Measurements from ENCODE around the gene CSF3R. TPM values are rescaled to one million over a fixed set of nuclear protein-coding genes. Genes with fewer than 3 reads are reported as not detected.

The CSF3R gene
- polyA plus RNA-seq, 1 of the 3 experiments (the other 2 are of a cell fraction) = not detected

GRCh38 chr1:36446271-36446670, 36.4 kb downstream of the CSF3R start:
- Histone ChIP-seq H3K36me3 (replicated peaks in 1 of 2; ENCODE audit: control insufficient read depth in 1 of 2, insufficient read depth in 2 of 2, low read length in 1 of 2) (peaks cover 0 to 4% of the 10 kb centered on the region in 2 experiments), H4K20me1 (ENCODE audit: insufficient read depth) (no peaks in the 10 kb centered on the region), H3K9me2 (no peaks in the 10 kb centered on the region), H3K4me1 (ENCODE audit: control insufficient read depth in 1 of 2, insufficient read depth in 2 of 2, low read depth in 1 of 2, low read length in 1 of 2) (peaks cover 0 to 8% of the 10 kb centered on the region in 2 experiments; a peak in 1 of 4 replicates), H3K27ac (ENCODE audit: low read depth in 2 of 2, low read length in 1 of 2) (no peak overlapping the region), H3K4me2 (no peak overlapping the region), H3K9ac (no peak overlapping the region), H3F3A (replicated peaks; ENCODE audit: insufficient read depth) (peaks cover 4% of the 10 kb centered on the region), H3K4me3 (ENCODE audit: low read depth in 2 of 2, low read length in 1 of 2) (peak overlapping the region in 1 of 2 experiments; percentile 32; a peak in 1 of 4 replicates), H3K9me3 (no peaks in the 10 kb centered on the region), H2AFZ (ENCODE audit: low read depth) (no peak overlapping the region), H3K27me3 (ENCODE audit: insufficient read depth) (no peaks in the 10 kb centered on the region), H3K79me2 (ENCODE audit: insufficient read depth) (peaks cover 7% of the 10 kb centered on the region)
- DNase-seq = peak; percentile 59
- peak; percentile 19; the same call in 1 of the 2 replicates for TF ChIP-seq CTCF (IDR thresholded peaks at IDR 0.05)
- no peak for TF ChIP-seq PBX3 (IDR thresholded peaks at IDR 0.05)
- TF ChIP-seq RAD21 (IDR thresholded peaks at IDR 0.05; ENCODE audit: low read length) = peak; percentile 59
- TF ChIP-seq SMC3 (IDR thresholded peaks at IDR 0.05; ENCODE audit: low read depth, low read length) = peak; percentile 28; the same call in 1 of the 2 replicates
- no peak for TF ChIP-seq REST (IDR thresholded peaks at IDR 0.05; ENCODE audit: low read depth, low read length)
- TF ChIP-seq MXI1 (IDR thresholded peaks at IDR 0.05; ENCODE audit: low read depth, low read length) = no peak
- TF ChIP-seq TEAD4 (IDR thresholded peaks at IDR 0.05; ENCODE audit: borderline replicate concordance, insufficient read depth) = no peak
- 72% methylated on average over 8 of the region's 8 CpGs for WGBS (ENCODE audit: low lambda C conversion rate)
- ChIA-PET CTCF (interaction anchor here (1.0 to 1.2 kb wide), 3 partner anchors 10 to 77 kb away, joined by 3 to 4 read pairs (median 3); no protein-coding TSS in a partner anchor), POLR2A (no interaction called here)

- peaks cover 0 to 1% of the 10 kb centered on the region in 2 experiments; a peak in 1 of 4 replicates for H3K4me1 ChIP-seq (ENCODE audit: control insufficient read depth in 1 of 2, insufficient read depth in 2 of 2, low read depth in 1 of 2, low read length in 1 of 2)
- H3K4me2 ChIP-seq = no peak overlapping the region
- H2AFZ ChIP-seq (ENCODE audit: low read depth) = no peak overlapping the region
- 89% methylated on average over 2 of the region's 2 CpGs for WGBS (ENCODE audit: low lambda C conversion rate)
- POLR2A ChIA-PET = no interaction called here
- H3K9me3 ChIP-seq = no peaks in the 10 kb centered on the region
- no peaks in the 10 kb centered on the region for H3K27me3 ChIP-seq (ENCODE audit: insufficient read depth)
- DNase-seq = no peak
- H3K9me2 ChIP-seq = no peaks in the 10 kb centered on the region
- H3F3A ChIP-seq (replicated peaks; ENCODE audit: insufficient read depth) = peaks cover under 1% of the 10 kb centered on the region
- no peaks in the 10 kb centered on the region for H4K20me1 ChIP-seq (ENCODE audit: insufficient read depth)
- no peaks in the 10 kb centered on the region for H3K79me2 ChIP-seq (ENCODE audit: insufficient read depth)
- H3K4me3 ChIP-seq (ENCODE audit: low read depth in 2 of 2, low read length in 1 of 2) = no peak overlapping the region
- no peak overlapping the region for H3K9ac ChIP-seq
- CTCF ChIA-PET = no interaction called here
- H3K36me3 ChIP-seq (replicated peaks in 1 of 2; ENCODE audit: control insufficient read depth in 1 of 2, insufficient read depth in 2 of 2, low read length in 1 of 2) = peaks cover 2 to 4% of the 10 kb centered on the region in 2 experiments
- H3K27ac ChIP-seq (ENCODE audit: low read depth in 2 of 2, low read length in 1 of 2) = no peak overlapping the region
- TF ChIP-seq IRF3 (IDR thresholded peaks at IDR 0.05; ENCODE audit: low read depth, low read length) = no peak
- TF ChIP-seq JUND (IDR thresholded peaks at IDR 0.05) = no peak
- no peak for TF ChIP-seq FOXJ3 (CRISPR knock-in tag; IDR thresholded peaks at IDR 0.05)
- TF ChIP-seq REST (IDR thresholded peaks at IDR 0.05; ENCODE audit: low read depth, low read length) = no peak
- TF ChIP-seq MAX (IDR thresholded peaks at IDR 0.05; ENCODE audit: low read depth) = no peak
- no peak for TF ChIP-seq TEAD4 (IDR thresholded peaks at IDR 0.05; ENCODE audit: borderline replicate concordance, insufficient read depth)
- no peak for TF ChIP-seq MXI1 (IDR thresholded peaks at IDR 0.05; ENCODE audit: low read depth, low read length)
- TF ChIP-seq FOSL2 (IDR thresholded peaks at IDR 0.05; ENCODE audit: borderline replicate concordance, low read depth) = no peak
- TF ChIP-seq RFX5 (IDR thresholded peaks at IDR 0.05; ENCODE audit: low read length) = no peak
- TF ChIP-seq EP300 (IDR thresholded peaks at IDR 0.05; ENCODE audit: borderline replicate concordance in 1 of 2, low read depth in 1 of 2, low read length in 1 of 2) = no peak
- TF ChIP-seq ELF1 (IDR thresholded peaks at IDR 0.05) = no peak
Observed at GRCh38 chr1:36443297-36443696, 39.4 kb downstream of the CSF3R start.
